HCT116 (cell line): ENCODE data around the gene ENSA. TPM values are rescaled to one million over a fixed set of nuclear protein-coding genes. Genes with fewer than 3 reads are reported as not detected.

ENCODE experiments used
- ATAC-seq: fragments of 200-7000 bp; cut with Tn5 transposase; 2 replicates; pipeline ENCODE4 v1.9.1; 2020; ENCODE audit warnings: mild to moderate bottlenecking, moderate library complexity
- BruUV-seq: library from RNA; stranded (reverse); fragments of 400-500 nt; replicated peaks from 2 replicates; lab custom pipeline; 2021; lab: Mats Ljungman, UMichigan
- CTCF ChIA-PET: fragments of 300-600 bp; sonication (Branson Sonifier 250); formaldehyde crosslinking; loops from one replicate; lab custom pipeline; 2021; ENCODE audit warnings: antibody characterized with exemption; lab: Charles Lee
- POLR2A ChIA-PET: fragments of 300-600, 350-600 bp; sonication (Branson Sonifier 250); formaldehyde crosslinking; loops from one replicate; lab custom pipeline; 2021; ENCODE audit warnings: antibody characterized with exemption; lab: Charles Lee
- RAD21 ChIA-PET, 2 experiments: fragments of 300-600 bp; sonication (Branson Sonifier 250); formaldehyde crosslinking; loops; one replicate each; lab custom pipeline; 2023; ENCODE audit warnings: low total read pairs in 2 of 2; ENCODE audit not compliant: uncharacterized antibody in 2 of 2, unreplicated experiment in 2 of 2, low non-redundant PET in 1 of 2; lab: Charles Lee
- DNase-seq: peaks from one replicate; pipeline ENCODE4 v3.0.0-alpha.2; 2010; ENCODE audit warnings: low read depth, low spot score
- H2AFZ ChIP-seq: fragments of 200-600 bp; shearing (Covaris generic), sonication (generic); 2 replicates; pipeline ENCODE4 v1.6.1; 2017; ENCODE audit warnings: low read depth, mixed run types, mixed read lengths, antibody characterized with exemption, low read length; ENCODE audit not compliant: poor library complexity, severe bottlenecking
- H3K27ac ChIP-seq: 2 replicates; pipeline ENCODE4 v1.5.1; 2012; ENCODE audit warnings: low read depth, low read length
- H3K27me3 ChIP-seq: fragments of 200-600 bp; sonication (generic); 2 replicates; pipeline ENCODE4 v1.6.1; 2016; ENCODE audit warnings: mixed run types, low read length, mixed read lengths; ENCODE audit not compliant: insufficient read depth
- H3K36me3 ChIP-seq, 2 experiments: fragments of 200-500 bp in 1 of 2; fragments of 200-600 bp in 1 of 2; sonication (Bioruptor generic) in 1 of 2; sonication (generic) in 1 of 2; 2 replicates each; pipeline versions ENCODE4 v1.5.1 to v1.6.1; 2014 to 2016; ENCODE audit warnings: low read length in 2 of 2, inconsistent platforms in 1 of 2, mixed read lengths in 1 of 2, mixed run types in 1 of 2; ENCODE audit not compliant: insufficient read depth in 2 of 2, control insufficient read depth in 1 of 2
- H3K4me1 ChIP-seq, 2 experiments: fragments of 200-600 bp in 1 of 2; sonication (generic) in 1 of 2; 2 replicates each; pipeline versions ENCODE4 v1.5.1 to v1.6.1; 2012 to 2017; ENCODE audit warnings: low read length in 2 of 2, inconsistent platforms in 1 of 2, mild to moderate bottlenecking in 1 of 2, mixed read lengths in 1 of 2, mixed run types in 1 of 2, moderate library complexity in 1 of 2; ENCODE audit not compliant: insufficient read depth in 2 of 2, control insufficient read depth in 1 of 2
- H3K4me2 ChIP-seq: fragments of 200-600 bp; sonication (generic); 2 replicates; pipeline ENCODE4 v1.6.1; 2017; ENCODE audit warnings: mixed run types, low read length, mixed read lengths
- H3K4me3 ChIP-seq, 2 experiments: fragments of 200-600 bp in 1 of 2; sonication (generic) in 1 of 2; replicated peaks in 1 of 2; 2 replicates each; pipeline ENCODE4 v1.5.1; 2011 to 2016; ENCODE audit warnings: low read length in 2 of 2, control low read depth in 1 of 2, low read depth in 1 of 2, mild to moderate bottlenecking in 1 of 2, mixed read lengths in 1 of 2, mixed run types in 1 of 2
- H3K79me2 ChIP-seq: fragments of 200-600 bp; sonication (generic); 2 replicates; pipeline ENCODE4 v1.6.1; 2017; ENCODE audit warnings: mild to moderate bottlenecking, mixed run types, low read length, moderate library complexity, mixed read lengths; ENCODE audit not compliant: insufficient read depth
- H3K9ac ChIP-seq: fragments of 200-600 bp; sonication (generic); 2 replicates; pipeline ENCODE4 v1.6.1; 2016; ENCODE audit warnings: low read length, mixed read lengths
- H3K9me2 ChIP-seq: fragments of 200-600 bp; sonication (generic), shearing (Covaris generic); 2 replicates; pipeline ENCODE4 v1.6.1; 2017; ENCODE audit warnings: mixed run types, mild to moderate bottlenecking, moderate library complexity; ENCODE audit not compliant: insufficient read depth
- H3K9me3 ChIP-seq, 2 experiments: fragments of 200-500 bp in 1 of 2; fragments of 200-600 bp in 1 of 2; sonication (Bioruptor generic) in 1 of 2; sonication (generic) in 1 of 2; 2 replicates each; pipeline ENCODE4 v1.6.1; 2014 to 2017; ENCODE audit warnings: low read length in 2 of 2, mixed read lengths in 2 of 2, inconsistent platforms in 1 of 2, low read depth in 1 of 2, mild to moderate bottlenecking in 1 of 2, mixed run types in 1 of 2, moderate library complexity in 1 of 2; ENCODE audit not compliant: control insufficient read depth in 1 of 2, insufficient read depth in 1 of 2
- H4K20me1 ChIP-seq: fragments of 200-600 bp; sonication (generic), shearing (Covaris generic); 2 replicates; pipeline ENCODE4 v1.6.1; 2017; ENCODE audit warnings: mixed run types, mild to moderate bottlenecking, moderate library complexity; ENCODE audit not compliant: insufficient read depth
- CBX3 ChIP-seq: IDR thresholded peaks from 2 replicates; pipeline ENCODE4 v1.6.1; 2012; ENCODE audit warnings: low read depth
- CTCF ChIP-seq, 3 experiments: fragments of 200-600 bp in 1 of 3; sonication (generic) in 1 of 3; IDR thresholded peaks in 2 of 3; conservative IDR thresholded peaks in 1 of 3; 2 replicates each; pipeline ENCODE4 v1.5.1; 2012 to 2017; ENCODE audit warnings: low read depth in 2 of 3, low read length in 2 of 3, antibody characterized with exemption in 1 of 3, borderline replicate concordance in 1 of 3, control low read depth in 1 of 3, mild to moderate bottlenecking in 1 of 3, mixed read lengths in 1 of 3, mixed run types in 1 of 3, moderate library complexity in 1 of 3; ENCODE audit not compliant: insufficient read depth in 1 of 3
- EGR1 ChIP-seq: IDR thresholded peaks from 2 replicates; pipeline ENCODE4 v1.6.1; 2012; ENCODE audit warnings: low read depth
- ELF1 ChIP-seq: IDR thresholded peaks from 2 replicates; pipeline ENCODE4 v1.6.1; 2012; ENCODE audit warnings: low read depth, borderline replicate concordance
- EZH2phosphoT487 ChIP-seq: fragments of 200-600 bp; IDR thresholded peaks from 2 replicates; pipeline ENCODE4 v1.6.1; 2018; ENCODE audit warnings: antibody characterized with exemption, borderline replicate concordance
- JUND ChIP-seq: IDR thresholded peaks from 2 replicates; pipeline ENCODE4 v1.6.1; 2012
- SRF ChIP-seq: IDR thresholded peaks from 2 replicates; pipeline ENCODE4 v1.6.1; 2012; ENCODE audit warnings: low read depth
- TCF7L2 ChIP-seq: IDR thresholded peaks from 2 replicates; pipeline ENCODE4 v1.7.0; 2011; ENCODE audit warnings: borderline replicate concordance, inconsistent platforms; ENCODE audit not compliant: insufficient read depth, insufficient read length; ENCODE audit errors: extremely low read depth
- ZNF274 ChIP-seq: fragments of 200-500 bp; sonication (Bioruptor generic); IDR thresholded peaks from 2 replicates; pipeline ENCODE4 v1.6.1; 2014; ENCODE audit warnings: mild to moderate bottlenecking, low read depth, low read length, inconsistent platforms
- intact Hi-C: fragments of 100-400 bp; cut with micrococcal nuclease; formaldehyde crosslinking; loops from 2 replicates; pipeline ENCODE4 v1.10.0; 2022
- total RNA-seq: library from RNA; stranded (reverse); gene quantifications from one replicate; pipeline ENCODE4 v1.2.1, GENCODE V29; 2021; ENCODE audit not compliant: unreplicated experiment
- TF ChIP-seq, protein P1 (sequence below): IDR thresholded peaks from 2 replicates; pipeline ENCODE4 v1.6.1; 2012; ENCODE audit warnings: low read depth

ENSA gene
- total RNA-seq, 1 experiment from 2014 or later = 130 TPM

GRCh38 chr1:150628766-150629114, 672 bp downstream of the ENSA start:
- Histone ChIP-seq H4K20me1 (no peaks in the 10 kb centered on the region), H3K27ac (peak overlapping the region; percentile 73), H3K4me1 (peaks cover 9 to 35% of the 10 kb centered on the region in 2 experiments), H3K9ac (peak overlapping the region; percentile 69), H3K9me3 (no peaks in the 10 kb centered on the region), H3K9me2 (no peaks in the 10 kb centered on the region), H3K4me2 (peak overlapping the region; percentile 85), H2AFZ (no peak overlapping the region), H3K27me3 (no peaks in the 10 kb centered on the region)
- ChIA-PET RAD21 (no interaction called here), CTCF (interaction anchor here (1.0 to 1.6 kb wide), 3 partner anchors 9 to 185 kb away, joined by 3 to 10 read pairs (median 4); no protein-coding TSS in a partner anchor), POLR2A (interaction anchor here (0.7 to 2.8 kb wide), 9 partner anchors 9 to 69 kb away, joined by 3 to 28 read pairs (median 4); partner anchors contain the start of genes GOLPH3L and MCL1)
- intact Hi-C loops = loop anchor here (2.0 to 10.0 kb wide), 3 partner anchors 50 to 369 kb away; partner anchors contain the start of genes MCL1 and SETDB1
- no peak for ATAC-seq
- TF ChIP-seq TCF7L2 (no peak), CTCF (IDR thresholded peaks at IDR 0.05 in 2 of 3, conservative IDR thresholded peaks at IDR 0.05 in 1 of 3; ENCODE audit: borderline replicate concordance in 1 of 3, insufficient read depth in 1 of 3, low read depth in 2 of 3, low read length in 2 of 3) (no peak), ELF1 (no peak), EGR1 (no peak), EZH2phosphoT487 (no peak), JUND (no peak), CBX3 (no peak), SRF (no peak), ZNF274 (no peak)
- TF ChIP-seq, protein P1, sequence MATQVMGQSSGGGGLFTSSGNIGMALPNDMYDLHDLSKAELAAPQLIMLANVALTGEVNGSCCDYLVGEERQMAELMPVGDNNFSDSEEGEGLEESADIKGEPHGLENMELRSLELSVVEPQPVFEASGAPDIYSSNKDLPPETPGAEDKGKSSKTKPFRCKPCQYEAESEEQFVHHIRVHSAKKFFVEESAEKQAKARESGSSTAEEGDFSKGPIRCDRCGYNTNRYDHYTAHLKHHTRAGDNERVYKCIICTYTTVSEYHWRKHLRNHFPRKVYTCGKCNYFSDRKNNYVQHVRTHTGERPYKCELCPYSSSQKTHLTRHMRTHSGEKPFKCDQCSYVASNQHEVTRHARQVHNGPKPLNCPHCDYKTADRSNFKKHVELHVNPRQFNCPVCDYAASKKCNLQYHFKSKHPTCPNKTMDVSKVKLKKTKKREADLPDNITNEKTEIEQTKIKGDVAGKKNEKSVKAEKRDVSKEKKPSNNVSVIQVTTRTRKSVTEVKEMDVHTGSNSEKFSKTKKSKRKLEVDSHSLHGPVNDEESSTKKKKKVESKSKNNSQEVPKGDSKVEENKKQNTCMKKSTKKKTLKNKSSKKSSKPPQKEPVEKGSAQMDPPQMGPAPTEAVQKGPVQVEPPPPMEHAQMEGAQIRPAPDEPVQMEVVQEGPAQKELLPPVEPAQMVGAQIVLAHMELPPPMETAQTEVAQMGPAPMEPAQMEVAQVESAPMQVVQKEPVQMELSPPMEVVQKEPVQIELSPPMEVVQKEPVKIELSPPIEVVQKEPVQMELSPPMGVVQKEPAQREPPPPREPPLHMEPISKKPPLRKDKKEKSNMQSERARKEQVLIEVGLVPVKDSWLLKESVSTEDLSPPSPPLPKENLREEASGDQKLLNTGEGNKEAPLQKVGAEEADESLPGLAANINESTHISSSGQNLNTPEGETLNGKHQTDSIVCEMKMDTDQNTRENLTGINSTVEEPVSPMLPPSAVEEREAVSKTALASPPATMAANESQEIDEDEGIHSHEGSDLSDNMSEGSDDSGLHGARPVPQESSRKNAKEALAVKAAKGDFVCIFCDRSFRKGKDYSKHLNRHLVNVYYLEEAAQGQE = no peak
- TF ChIP-seq, all 23 proteins: peak for 0
- DNase-seq = no peak
- Histone ChIP-seq H3K36me3 (peaks cover 17 to 28% of the 10 kb centered on the region in 2 experiments), H3K79me2 (peaks cover 31% of the 10 kb centered on the region), H3K4me3 (peak overlapping the region; percentile 65 to 79)
- TSS peak; percentile 68 for BruUV-seq
